GM13977 (cell line): ENCODE results near the gene SRSF1.

Experiments
- DNase-seq: peaks from one replicate; pipeline ENCODE4 v3.0.0; 2012; ENCODE audit warnings: low spot score
- in situ Hi-C: fragments of 300-500 bp; cut with MboI; formaldehyde crosslinking; loops from one replicate; pipeline ENCODE4 v1.12.0; 2022; ENCODE audit warnings: low sequenced_read_pairs, low pct_unique_long_range_greater_than_20kb, mixed read lengths, inconsistent platforms; ENCODE audit not compliant: unreplicated experiment
- TF ChIP-seq, protein P1 (sequence below): IDR thresholded peaks from 2 replicates; pipeline ENCODE4 v1.5.1; 2012; ENCODE audit warnings: mild to moderate bottlenecking, control low read depth; ENCODE audit not compliant: insufficient read depth; ENCODE audit errors: extremely low read depth, missing control alignments

The SRSF1 gene

DNA sequence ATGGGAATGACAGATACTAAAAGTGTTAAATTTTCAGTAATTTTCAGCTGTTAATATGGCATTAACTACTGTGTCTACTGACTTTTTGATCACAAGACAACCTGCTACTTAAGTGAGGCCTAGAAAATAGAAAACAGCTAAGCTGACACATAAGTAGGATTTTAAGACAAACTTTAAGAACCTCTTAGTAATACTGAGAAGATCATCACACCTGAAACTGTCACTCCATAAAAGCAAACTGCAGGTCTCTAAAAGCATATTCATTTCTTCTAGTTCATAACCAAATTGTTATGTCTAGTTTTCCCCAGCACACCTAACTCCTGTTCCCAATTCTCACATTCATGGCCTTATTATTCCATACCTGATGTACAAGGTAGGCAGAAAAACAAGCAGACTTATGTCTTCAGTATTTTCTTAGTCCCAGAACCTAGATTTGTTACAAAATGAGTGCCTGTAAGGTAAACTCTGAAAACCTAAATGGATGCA lies 8.0 kb downstream of the SRSF1 start:
- in situ Hi-C loops = loop anchor here (10.0 kb wide), 1 partner anchor 104 kb away; no protein-coding TSS in a partner anchor
- no peak for DNase-seq
- TF ChIP-seq, protein P1, sequence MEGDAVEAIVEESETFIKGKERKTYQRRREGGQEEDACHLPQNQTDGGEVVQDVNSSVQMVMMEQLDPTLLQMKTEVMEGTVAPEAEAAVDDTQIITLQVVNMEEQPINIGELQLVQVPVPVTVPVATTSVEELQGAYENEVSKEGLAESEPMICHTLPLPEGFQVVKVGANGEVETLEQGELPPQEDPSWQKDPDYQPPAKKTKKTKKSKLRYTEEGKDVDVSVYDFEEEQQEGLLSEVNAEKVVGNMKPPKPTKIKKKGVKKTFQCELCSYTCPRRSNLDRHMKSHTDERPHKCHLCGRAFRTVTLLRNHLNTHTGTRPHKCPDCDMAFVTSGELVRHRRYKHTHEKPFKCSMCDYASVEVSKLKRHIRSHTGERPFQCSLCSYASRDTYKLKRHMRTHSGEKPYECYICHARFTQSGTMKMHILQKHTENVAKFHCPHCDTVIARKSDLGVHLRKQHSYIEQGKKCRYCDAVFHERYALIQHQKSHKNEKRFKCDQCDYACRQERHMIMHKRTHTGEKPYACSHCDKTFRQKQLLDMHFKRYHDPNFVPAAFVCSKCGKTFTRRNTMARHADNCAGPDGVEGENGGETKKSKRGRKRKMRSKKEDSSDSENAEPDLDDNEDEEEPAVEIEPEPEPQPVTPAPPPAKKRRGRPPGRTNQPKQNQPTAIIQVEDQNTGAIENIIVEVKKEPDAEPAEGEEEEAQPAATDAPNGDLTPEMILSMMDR = no peak

DNA sequence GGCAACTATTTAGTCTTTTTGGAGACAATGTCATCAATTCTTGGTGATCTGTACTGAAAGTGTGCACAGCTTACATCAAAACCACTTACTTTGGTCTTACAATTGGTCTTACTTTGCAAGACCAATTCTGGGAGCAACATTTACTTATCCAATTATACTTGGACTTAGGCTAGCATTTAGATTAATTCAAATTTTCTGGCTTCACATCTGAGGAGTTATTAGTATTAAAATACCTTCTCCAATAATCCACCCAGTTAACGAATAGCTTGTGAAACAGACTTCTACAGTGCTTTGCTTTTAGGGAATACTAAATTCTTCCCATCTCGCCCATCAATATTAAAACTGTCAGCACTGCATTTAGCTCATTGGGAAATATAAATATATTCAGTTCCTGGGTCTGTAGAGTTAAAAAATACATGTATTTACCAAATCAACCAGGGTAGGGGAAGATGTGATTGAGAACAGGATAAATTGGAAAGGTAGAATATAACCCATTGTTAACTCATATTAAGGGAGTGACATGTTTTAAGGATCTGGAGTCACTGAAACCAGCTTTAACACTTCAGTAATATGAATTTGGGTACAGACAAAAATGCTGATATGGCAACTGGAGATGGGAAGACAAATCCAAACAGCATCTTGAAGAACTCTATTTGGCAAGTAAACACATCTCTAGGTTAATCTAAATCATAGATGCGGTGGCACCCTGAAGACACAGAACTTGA lies 9.8 kb downstream of the SRSF1 start:
- TF ChIP-seq, protein P1 = no peak
- DNase-seq = no peak
- in situ Hi-C loops = loop anchor here (10.0 kb wide), 1 partner anchor 102 kb away; no protein-coding TSS in a partner anchor

DNA sequence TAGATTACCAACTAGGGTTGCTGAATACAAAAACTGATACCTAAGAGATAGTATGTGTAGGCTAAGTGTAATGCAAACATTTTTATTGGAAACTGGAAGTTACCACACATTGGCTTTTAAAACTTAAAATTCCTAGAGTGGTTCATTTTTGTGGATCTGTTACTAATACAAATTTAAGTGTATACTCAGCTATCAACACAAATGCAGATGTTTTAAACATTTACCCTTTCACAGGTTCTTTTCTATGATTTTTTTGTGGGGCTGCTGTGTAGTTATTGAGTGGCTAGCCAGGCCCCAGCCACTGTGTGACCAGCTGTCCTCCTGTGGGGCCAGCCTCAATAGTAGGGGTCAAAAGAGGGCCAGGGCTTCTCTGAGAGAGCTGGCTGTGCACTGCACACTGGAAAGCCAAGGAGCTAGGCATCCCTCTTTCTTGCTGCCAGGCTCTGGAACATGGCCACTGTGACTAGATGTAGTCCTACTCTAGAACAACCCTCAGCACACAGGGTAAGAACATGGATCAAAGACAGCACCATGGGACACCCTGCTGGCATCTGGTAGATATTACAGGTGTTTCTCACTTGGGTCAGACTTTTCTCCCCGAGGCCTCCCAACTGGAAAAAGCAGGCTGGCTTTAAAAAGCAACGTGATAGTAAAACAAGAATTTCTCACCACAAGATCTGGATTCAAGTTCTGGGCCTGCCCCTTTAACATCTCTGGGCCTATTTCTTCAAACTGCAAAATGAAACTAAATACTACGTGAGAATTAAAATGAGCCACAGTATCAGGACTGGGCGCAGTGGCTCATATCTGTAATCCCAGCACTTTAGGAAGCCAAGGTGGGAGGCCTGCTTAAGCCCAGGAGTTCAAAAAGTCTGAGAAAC lies 11.7 kb downstream of the SRSF1 start:
- TF ChIP-seq, protein P1 = peak; percentile 62
- DNase-seq = peak; percentile 61
- in situ Hi-C loops = loop anchor here (10.0 kb wide), 1 partner anchor 101 kb away; no protein-coding TSS in a partner anchor

DNA sequence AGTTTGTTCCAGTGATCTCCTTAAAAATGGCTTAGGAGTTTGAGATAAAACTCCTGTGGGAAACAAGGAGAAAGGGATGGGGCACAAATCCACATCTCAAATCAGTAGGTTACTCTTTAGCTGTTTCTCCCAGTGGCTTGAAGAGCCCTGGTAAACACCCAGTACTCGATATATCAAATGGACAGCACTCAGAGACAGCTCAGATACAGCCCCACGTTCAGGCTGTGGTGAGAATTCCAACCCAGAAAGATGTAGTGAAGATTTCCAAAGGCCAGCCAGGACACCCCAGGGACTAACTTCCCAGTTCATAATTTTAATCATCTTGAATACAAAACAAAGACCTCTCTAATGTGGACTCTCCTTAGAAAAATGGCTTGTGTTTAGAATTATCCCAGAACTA lies 12.6 kb downstream of the SRSF1 start:
- TF ChIP-seq, protein P1 = no peak
- DNase-seq = no peak
- in situ Hi-C loops = loop anchor here (10.0 kb wide), 1 partner anchor 100 kb away; no protein-coding TSS in a partner anchor

DNA sequence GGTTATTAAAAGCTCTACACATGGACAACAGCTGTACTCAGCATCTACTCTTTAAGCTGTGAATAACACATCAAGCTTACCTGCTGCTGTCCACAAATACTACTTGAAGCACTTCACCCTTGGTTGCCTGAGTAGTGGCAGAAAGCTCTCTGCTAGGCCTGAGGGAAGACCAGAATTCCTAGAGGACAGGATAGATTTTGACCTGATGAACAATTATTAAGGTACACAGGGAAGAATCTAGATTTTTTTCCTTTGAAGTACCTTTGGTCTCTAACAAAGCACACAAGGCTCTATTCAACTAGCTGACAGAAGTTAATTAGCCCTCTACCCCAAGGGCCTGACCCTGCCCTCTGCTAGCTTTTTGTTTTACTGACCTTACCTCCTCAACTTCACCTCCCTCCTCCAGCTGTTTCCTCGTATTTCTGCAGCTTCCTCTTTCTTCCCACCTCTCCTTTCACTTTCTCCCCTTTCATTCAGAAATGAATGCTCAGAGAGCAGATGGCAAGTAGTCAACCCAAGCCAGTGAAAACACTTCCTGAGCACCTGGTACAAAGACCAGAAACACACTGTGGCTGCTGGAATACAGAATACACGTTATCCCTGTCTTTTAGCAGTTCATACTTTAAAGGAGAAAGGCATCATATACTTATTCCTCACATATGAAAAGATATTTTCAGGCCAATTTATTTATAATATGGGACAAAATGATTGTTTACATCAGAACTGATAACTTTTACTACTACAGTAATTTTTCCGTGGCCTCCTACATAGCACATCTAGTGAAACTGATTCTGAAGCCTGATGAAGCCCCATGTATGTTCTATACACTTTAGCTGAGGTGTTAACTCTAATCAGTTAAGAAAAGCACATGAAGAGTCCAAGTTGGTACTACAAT lies 13.3 kb downstream of the SRSF1 start:
- in situ Hi-C loops = loop anchor here (10.0 kb wide), 1 partner anchor 99 kb away; no protein-coding TSS in a partner anchor
- no peak for DNase-seq
- TF ChIP-seq, protein P1 = no peak
